GM12872 (cell line): ENCODE measurements around the gene SDC3.

Source experiments
- TF ChIP-seq, protein P1 (sequence below): IDR thresholded peaks from 3 replicates; pipeline ENCODE4 v1.5.1; 2011; ENCODE audit warnings: low read depth, mild to moderate bottlenecking, low read length, moderate library complexity; ENCODE audit not compliant: insufficient read depth

SDC3 gene

DNA sequence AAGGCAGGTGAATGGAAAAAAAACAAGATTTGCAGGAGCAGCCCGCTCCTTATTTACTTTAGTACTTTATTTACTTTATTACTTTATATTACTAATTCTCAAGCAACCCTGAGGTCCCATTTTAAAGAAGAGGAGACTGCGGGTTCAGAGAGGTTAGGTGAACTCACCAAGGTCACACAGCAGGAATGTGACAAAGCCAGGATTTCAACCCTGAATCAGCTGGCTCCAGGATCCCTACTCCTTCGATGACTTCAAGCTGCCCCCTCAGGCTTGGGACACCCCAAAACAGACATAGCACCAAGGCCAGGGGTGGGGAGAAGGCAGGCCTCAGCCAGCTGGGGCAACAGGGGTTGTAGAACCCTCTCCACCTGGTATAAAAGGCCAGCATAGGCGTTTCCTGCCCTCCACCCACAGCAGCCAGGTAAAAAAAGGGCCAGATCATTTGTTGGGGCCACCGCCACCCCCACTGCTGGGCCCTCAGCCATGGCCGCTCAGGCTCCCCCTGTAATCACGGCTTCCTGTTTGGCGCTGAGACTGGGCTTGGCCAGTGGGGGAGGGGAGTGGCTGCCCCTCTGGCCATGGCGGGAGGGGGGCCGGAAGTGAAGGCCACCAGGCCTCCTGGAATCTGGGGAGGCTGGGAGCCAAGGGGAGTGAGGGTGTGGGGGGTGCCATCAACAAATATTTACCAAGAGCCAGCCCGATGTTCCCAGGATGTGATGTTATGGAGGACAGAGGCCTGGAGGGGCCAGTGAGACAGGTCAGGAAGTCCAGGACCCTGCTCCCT, 6.6 kb downstream of the SDC3 start:
- TF ChIP-seq, protein P1, sequence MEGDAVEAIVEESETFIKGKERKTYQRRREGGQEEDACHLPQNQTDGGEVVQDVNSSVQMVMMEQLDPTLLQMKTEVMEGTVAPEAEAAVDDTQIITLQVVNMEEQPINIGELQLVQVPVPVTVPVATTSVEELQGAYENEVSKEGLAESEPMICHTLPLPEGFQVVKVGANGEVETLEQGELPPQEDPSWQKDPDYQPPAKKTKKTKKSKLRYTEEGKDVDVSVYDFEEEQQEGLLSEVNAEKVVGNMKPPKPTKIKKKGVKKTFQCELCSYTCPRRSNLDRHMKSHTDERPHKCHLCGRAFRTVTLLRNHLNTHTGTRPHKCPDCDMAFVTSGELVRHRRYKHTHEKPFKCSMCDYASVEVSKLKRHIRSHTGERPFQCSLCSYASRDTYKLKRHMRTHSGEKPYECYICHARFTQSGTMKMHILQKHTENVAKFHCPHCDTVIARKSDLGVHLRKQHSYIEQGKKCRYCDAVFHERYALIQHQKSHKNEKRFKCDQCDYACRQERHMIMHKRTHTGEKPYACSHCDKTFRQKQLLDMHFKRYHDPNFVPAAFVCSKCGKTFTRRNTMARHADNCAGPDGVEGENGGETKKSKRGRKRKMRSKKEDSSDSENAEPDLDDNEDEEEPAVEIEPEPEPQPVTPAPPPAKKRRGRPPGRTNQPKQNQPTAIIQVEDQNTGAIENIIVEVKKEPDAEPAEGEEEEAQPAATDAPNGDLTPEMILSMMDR: no peak

DNA sequence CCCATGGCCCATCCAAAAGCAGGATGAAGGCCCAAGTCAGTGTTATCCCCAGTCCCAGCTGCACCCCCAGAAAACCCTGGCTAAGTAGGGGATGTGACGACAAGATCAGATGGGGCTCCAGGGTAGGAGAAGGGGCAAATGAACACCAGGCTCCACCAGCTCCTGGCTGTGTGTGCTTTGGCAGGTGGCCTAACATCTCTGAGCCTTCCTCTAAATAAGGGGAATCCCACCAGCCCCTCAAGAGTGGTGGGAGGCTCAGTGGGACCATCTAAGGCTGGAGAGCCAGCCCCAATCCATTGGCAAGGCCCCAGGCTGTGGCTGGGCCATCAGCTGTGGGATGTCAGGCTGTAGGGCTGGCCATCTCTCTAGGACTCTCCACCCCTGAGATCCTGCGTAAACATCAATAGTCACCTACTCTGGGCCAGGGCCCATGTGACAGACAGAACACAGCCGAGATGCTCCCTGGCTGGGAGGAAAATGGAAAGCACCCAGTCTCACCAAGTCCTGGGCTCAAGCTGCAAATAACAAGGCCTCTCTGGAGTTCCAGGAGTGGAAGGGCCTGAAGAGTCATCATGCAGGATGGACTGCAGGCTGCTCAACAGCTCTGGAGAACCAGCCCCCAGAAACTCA, 7.5 kb downstream of the SDC3 start:
- TF ChIP-seq, protein P1: no peak

DNA sequence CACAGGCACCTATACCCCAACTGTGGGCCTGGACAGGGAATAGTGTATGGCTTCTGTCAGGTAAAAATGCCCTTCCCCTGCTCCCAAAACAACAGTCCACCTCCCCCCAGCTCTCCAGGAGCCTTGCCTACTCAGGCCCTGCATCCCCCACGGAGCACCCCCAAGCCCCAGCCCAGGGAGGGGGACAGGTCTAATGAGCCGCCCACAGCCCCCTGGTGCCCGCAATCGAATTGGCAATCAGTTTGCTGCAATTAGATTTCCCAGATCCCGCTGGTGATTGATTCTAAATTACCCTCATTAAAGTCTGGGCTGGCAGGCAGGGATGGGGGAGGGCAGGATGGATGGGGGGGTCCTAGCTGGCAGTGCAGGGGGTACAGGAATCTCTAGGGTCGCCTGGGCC, 8.1 kb downstream of the SDC3 start:
- TF ChIP-seq, protein P1: no peak

DNA sequence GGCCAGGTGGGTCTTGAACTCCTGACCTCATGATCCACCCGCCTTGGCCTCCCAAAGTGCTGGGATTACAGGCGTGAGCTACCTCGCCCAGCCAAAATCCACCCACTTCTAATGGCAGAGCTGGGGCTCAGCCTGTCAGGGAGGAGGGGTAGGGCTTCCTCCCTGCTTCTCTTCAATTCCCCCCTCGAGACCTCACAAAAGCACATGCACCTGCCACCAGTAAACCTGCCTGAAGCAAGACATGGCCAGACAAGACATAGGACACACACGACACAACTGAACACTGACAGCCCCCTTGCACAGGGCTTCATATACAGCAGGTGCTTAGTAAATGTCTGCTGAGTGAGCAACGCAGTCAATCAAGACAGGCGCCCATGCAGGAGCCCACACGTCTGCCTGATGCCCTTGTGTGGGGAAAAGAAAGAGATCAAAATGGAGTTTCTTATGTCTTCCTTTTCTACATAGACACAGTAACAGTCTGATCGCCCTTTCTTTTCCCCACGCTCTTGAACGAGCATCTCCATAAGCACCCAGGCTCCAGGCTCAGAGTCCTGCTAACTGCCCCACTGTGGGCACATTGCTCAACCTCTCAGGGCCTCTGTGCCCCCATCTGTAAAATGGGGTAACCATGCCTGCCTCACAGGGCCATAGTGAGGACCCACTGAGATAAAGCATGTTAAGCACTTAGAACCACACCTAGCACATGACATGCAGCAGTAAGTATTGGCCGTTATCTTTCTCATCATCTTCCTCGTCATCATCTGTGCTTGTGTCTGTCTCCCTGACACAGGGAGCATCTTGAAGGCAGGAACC, 8.8 kb downstream of the SDC3 start:
- TF ChIP-seq, protein P1: no peak

DNA sequence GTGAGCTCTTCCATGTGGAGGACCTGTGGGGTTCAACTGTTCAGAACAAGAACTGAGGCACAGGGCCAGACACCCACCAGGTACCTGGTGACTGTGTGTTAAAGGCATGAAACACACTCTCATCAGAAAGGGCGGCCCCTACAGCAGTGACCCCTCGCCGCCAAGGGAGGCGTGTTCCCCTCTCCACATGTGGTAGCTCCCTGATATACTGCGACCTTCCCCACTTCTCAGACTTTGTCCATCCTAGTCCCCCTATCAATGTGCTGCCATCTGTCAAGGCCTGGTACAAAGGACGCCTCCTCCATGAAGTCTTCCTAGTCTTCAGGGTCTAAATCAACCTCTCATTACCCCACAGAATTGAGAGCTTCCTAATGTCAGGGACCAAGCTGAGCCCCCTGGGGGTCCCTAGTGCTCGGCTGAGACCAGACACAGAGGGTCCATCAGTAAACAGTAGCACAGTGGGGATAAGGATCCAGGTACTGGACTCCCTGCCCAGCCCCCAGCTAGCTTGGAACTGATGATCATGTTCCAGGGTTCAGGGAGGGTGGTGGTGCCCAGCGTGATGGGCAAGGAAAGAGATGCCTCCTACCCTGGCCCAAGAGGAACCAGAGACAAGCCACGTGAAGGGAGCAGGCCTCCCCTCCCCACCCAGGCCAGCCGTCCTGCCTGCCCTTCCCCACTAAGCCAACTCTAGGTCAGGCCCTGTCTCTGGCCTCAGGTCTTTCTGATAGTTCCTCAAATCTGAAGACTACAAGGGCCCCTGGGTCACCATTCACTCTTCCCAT, 10.3 kb downstream of the SDC3 start:
- TF ChIP-seq, protein P1: no peak

DNA sequence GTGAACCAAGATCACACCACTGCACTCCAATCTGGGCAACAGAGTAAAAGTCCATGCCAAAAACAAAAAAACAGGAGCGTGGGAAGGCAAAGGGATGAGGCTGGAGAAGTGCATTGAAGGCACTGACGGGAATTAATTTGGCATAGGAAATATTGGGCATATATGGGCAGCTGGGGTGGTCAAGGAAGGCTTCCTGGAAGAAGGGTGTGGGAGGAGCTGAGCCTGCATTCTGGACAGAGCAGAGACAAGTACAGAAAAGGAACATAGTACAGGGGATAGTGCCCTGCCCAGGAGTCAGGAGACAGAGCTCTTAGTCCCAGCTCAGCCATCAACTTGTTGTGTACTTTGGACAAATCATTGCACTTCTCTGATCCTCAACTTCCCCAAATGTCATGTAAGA, 11.7 kb downstream of the SDC3 start:
- TF ChIP-seq, protein P1: no peak
